Fibroblast of skin of back (primary cell): Measurements from ENCODE around the gene FASN.

ENCODE experiments used
- DNase-seq: peaks from one replicate; pipeline ENCODE4 v3.0.0-alpha.2; 2013

FASN gene

GRCh38 chr17:82117139-82118090 is 19.4 kb upstream of the FASN start:
- DNase-seq = no peak

- no peak for DNase-seq
Measured at GRCh38 chr17:82116246-82116645, 18.2 kb upstream of the FASN start.

GRCh38 chr17:82114872-82115271 is 16.8 kb upstream of the FASN start:
- no peak for DNase-seq

DNA sequence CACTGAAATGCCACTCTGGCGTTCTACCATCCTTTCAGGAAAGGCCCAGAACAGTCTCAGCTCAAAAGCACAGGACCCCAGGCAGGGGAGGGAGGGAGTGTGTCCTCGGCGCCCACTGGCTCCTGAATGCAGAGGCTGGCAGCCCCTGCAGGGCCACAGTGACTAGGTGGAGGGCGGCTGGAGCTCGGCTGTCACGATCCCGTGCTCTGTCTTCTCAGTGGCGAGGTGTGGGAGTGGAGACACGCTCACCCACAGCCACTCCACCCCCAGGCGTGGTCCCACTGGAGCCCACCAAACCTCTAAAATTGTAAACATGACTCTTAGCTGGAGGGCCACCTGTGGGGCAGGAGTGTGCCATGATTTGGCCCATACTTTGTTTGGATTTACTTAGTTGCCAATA is 16.4 kb upstream of the FASN start:
- no peak for DNase-seq

DNA sequence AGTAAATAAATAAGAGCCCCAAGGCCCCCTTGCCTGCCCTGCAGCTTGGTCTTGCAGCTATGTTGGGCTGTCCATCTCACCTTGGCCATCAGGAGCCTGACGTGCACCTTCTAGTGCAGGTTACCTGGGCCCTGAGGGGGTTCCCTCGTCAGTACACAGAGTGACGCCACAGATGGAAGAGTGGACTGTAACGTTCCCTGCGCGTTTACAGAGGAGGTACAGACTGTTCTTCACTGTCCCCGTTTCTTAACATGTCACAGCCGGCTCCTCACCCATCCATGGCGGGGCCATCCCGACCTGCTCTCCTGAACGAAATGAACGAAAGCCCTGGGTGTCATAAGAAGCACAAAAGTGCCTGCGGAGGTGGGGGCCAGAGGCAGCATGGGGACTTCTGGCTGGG is 15.9 kb upstream of the FASN start:
- DNase-seq = no peak

DNA sequence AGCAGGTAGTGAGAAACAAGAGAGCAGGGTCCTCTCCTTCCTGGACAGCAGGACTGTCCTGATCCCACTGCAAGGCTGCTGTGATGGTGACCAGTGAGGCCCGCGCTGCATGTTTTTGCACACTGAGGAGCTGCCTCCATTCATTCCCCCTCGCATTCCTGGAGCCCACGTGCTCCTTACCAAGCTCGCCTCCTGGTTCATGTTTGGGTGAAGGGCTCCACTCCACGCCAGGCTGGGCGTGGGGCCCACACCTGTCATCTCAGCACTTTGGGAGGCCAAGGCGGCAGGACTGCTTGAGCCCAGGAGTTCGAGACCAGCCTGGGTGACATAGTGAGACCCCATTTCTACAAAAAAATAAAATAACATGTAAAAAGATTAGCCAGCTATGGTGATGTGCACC is 15.4 kb upstream of the FASN start:
- DNase-seq = no peak

- no peak for DNase-seq
Measured at GRCh38 chr17:82112914-82113311, 14.9 kb upstream of the FASN start.

DNA sequence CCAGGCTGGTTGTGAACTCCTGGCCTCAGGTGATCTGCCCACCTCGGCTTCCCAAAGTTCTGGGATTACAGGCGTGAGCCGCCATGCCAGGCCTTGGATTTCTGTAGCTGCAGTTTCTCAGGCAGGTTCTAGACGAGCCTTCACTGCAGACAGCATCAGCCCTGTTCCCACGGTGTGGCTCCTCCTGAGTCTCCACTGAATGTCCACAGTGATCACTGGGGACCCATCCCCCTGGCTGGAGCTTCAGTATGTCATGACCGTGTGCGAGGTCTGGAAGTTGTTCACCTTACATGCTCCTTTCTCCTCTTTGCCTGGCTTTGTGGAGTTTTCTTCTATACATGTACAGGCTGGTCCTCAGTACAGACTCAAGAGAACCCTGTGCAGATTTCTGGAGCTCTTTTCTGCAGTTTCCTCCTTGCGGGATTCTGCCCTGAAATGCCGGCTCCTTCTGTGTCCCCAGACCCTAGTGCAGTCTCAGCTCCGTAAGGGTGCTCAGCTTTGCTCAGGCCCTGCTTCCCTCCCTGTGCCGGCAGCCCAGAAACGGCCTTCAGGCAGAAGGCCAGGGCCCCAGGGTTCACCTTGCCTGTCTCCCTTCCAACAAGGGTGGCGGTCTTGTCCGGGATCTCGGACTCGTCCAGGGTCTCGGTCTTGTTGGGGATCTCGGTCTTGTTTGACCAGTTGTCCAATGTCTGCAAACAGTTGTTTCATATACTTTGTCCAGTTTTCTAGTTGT is 14.3 kb upstream of the FASN start:
- no peak for DNase-seq

GRCh38 chr17:82110298-82110697 is 12.3 kb upstream of the FASN start:
- no peak for DNase-seq

DNA sequence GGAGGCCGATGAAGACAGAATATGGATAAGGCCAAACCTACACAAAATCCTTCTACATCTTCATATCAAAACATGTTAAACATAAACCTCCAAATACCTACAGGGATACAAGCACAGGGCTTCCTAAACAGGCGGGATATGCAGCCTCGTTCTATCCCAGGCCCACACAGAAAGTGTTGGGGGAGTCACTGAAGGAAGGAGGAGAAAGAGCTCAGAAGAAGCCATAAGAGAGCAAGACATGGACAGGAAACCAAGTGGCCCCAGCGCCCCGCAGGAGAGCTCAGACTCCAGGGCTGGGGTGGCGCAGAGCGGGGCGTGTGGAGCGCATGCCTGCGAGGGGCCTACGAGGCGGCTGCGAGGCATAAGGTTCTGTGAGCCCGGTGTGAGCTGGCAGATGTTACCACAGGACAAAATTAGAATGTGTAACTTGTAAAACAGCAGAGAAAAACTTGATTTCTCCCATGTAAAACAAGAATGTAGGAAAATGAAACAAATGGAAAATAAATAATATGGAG is 11.0 kb upstream of the FASN start:
- DNase-seq = no peak

DNA sequence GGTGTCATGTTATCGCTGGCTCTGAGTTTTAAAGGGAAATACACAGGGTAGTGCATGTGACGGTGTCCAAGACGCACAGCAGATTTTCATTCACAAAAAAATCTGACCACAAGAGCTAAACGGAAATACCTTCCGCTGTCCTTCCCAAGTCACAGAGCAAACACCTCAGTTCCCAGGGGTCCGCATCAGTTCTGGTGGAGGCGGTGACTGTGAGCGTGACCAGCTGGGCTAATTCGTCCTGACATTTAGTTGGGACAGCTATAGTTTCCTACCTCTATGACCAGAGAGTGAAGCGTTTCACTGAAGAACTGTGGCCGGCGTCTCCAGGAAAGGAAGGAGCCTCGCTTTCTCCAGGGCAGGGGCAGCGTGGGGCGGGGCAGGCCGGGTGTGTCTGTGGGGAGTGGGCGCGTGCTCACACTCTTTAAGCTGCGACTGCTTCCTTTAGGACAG is 10.5 kb upstream of the FASN start:
- DNase-seq = no peak

- no peak for DNase-seq
Measured at GRCh38 chr17:82108038-82108437, 10.0 kb upstream of the FASN start.

DNA sequence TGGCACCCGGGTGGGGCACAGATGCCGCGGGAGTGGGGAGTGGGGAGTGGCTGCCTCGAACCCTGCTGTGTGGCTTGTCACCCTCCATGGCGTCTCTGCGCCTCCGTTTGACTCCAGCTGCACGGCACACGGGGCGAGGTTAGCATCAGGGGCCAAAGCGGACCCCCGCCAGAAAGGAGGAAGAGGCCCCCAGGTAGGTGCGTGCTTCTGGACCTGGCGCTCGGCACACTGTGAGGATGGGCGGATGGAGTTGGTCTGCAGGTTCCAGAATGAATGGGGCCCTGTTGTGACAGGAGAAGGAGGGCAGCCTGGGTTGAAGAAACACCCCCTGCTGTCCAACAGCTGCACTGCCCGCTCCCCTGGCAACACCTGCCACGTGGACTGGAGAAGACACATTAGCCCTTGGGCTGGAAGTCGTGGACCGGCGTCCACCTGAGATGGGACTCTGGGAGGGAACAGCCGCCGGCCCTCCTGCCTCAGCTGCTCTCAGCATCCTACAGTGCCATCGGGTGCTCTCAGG is 9.4 kb upstream of the FASN start:
- DNase-seq = no peak

- no peak for DNase-seq
Measured at GRCh38 chr17:82106688-82107305, 8.8 kb upstream of the FASN start.

DNA sequence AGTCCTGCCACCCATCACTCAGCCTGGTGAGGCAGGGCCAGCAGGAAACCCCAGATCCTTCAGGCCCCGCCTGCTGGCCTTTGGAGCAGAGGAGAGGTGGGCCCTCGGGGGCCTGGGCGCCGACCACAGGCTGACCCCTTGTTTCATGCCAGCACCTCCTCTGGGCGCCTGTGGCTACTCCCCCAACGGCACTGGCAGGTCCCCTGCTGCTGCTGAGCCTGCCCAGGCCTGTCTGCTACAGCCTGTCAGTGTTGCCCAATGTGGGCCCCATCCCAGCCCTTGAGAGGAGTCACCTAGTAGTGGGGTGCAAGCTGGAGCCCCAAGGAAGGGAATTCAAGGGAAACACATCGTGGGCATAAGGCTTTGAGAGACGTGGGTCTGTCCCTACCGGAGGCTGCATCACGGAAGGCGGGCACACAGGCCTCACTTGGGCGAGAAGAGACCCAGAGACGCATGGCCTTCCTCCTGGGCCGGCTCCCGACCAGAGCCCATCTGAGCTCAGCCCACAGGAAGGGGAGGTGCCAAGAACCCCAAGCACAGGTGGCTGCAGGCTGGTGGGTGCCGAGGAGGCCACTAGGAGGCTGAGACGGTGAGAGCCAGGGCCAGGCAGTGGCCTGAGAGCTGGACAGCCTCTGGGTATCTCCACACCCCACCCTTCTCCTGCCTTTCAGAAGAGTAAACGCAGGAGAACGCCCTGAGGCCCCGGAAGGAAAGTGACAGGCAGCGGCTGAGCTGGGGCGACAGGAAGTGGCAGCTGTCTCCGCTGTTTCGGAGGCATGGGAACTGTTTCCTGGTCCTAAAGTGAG is 8.0 kb upstream of the FASN start:
- peak; percentile 50 for DNase-seq

- no peak for DNase-seq
Measured at GRCh38 chr17:82105417-82105881, 7.4 kb upstream of the FASN start.

DNA sequence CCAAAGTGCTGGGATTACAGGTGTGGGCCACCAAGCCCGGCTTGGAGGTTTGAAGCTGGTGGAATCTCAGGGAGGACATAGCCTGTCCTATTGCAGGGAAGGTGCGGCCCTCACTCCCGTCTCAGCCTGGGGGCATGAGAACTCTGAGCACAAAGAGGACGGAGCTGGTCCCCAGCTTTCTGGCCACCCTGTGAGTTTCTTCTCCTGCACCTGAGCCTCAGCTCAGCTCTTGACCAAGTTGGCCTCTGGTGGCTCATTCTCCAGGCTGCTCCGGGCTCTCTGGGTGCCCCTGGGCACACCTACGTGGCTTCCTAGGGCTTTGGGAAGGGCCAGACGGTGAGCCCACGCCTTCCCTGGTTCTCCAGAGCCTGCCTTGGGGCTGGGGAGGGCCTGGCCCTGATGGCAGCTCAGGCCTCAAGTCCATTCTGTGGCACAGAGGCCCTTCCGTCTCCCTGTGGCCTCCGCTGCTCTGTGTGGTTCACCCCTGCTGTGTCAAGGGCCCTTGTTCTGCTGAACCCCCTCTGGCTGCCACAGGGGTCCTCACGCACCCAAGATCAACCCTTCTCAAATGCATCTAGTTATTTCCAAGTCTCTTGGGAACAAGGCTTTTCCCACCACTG is 6.9 kb upstream of the FASN start:
- no peak for DNase-seq

GRCh38 chr17:82103553-82104451 is 5.8 kb upstream of the FASN start:
- no peak for DNase-seq

DNA sequence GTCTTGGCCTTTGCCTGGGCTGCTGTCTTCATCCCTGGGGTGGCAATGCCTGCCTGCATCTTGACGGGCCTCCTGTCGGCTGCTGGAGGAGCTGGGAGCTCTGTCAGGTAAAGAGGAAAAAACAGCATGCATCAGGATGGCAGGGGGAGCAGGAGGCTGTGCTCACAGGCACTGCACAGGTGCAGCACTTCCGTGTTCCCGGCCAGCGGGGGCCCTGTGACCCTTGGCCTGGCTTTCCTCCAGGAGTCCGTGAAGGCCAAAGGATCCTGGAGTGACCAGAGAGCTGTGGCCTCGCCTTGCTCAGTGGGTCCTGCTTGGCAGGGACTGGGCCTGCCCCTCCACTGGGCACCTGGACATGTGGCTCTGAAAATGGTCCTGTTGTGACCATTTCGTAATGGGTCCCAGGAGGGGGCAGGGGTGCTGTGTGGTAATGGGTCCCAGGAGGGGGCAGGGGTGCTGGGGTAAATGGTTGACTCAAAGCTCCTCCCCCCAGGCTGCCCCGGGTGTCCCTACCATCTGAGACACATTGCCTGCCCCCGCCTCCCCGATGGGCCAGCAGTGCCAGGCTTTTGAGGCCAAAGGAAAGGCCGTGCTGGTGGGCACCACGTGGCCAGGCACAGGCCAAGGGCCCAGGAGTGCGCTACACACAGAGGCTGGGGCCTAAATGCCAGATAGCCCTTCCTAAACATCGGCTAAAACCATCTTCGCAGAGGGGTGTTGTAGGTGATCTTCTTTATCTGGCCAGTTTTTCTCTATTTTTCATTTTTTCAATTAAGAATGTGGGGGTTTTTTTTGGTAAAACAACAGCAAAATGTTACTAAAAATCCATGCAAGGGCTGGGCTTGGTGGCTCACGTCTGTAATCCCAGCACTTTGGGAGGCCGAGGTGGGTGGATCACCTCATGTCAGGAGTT is 4.0 kb upstream of the FASN start:
- no peak for DNase-seq
